Measurements from ENCODE around the gene DENND4A. TPM values are rescaled to one million over a fixed set of nuclear protein-coding genes. Genes with fewer than 3 reads are reported as not detected.

Gene DENND4A
- total RNA-seq, 3 donors from 2014 or later = 25.3 to 59.0 (median 48.2) TPM

- Histone ChIP-seq H3K4me1 (no peaks in the 10 kb centered on the region), H3K9me3 (no peaks in the 10 kb centered on the region), H3K27me3 (no peaks in the 10 kb centered on the region), H3K36me3 (no peaks in the 10 kb centered on the region), H3K27ac (no peak overlapping the region), H3K4me3 (no peak overlapping the region)
- TF ChIP-seq CTCF (IDR thresholded peaks at IDR 0.05) (no peak), POLR2AphosphoS5 (IDR thresholded peaks at IDR 0.05) (no peak), POLR2A (IDR thresholded peaks at IDR 0.05) (no peak)
- intact Hi-C loops (cut with DNase I; ENCODE audit: low total_unique reads) = no loop called here
- DNase-seq (ENCODE audit: low spot score in 2 of 2) = no peak
These were observed 35.0 kb upstream of the DENND4A start for GRCh38 chr15:65827065-65827464.

DNA sequence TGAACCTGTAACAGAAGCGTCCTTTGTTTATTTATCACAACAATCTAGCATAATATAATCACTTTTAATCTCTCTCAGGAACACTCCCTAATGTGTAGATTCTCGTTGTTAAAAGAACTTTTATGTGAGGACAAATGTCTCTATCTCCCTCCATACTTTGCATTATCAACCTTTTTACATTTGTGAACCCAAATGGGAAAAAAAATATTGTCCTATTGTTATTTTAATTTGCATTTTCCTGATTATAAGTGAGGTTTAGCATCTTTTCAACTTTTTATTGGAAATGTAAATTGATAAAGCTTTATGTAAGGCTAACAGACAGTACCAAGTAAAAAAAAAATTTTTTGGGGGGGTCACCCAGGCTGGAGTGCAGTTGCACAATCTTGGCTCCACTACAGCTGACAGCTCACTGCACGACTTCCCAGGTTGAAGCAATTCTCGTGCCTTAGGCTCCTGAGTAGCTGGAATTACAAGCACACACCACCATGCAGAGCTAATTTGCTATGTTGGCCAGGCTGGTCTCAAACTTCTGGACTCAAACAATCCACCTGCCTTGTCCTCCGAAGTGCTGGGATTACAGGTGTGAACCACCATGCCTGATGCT lies 33.0 kb upstream of the DENND4A start:
- Histone ChIP-seq H3K4me1 (no peaks in the 10 kb centered on the region), H3K27ac (no peak overlapping the region), H3K36me3 (no peaks in the 10 kb centered on the region), H3K9me3 (no peaks in the 10 kb centered on the region), H3K4me3 (no peak overlapping the region), H3K27me3 (no peaks in the 10 kb centered on the region)
- intact Hi-C loops (cut with DNase I; ENCODE audit: low total_unique reads) = no loop called here
- DNase-seq (ENCODE audit: low spot score in 2 of 2) = peak in 1 of 2 donors; percentile 54
- TF ChIP-seq CTCF (IDR thresholded peaks at IDR 0.05) (no peak), POLR2A (IDR thresholded peaks at IDR 0.05) (no peak), POLR2AphosphoS5 (IDR thresholded peaks at IDR 0.05) (peak in 1 of 3 donors; percentile 35)

DNA sequence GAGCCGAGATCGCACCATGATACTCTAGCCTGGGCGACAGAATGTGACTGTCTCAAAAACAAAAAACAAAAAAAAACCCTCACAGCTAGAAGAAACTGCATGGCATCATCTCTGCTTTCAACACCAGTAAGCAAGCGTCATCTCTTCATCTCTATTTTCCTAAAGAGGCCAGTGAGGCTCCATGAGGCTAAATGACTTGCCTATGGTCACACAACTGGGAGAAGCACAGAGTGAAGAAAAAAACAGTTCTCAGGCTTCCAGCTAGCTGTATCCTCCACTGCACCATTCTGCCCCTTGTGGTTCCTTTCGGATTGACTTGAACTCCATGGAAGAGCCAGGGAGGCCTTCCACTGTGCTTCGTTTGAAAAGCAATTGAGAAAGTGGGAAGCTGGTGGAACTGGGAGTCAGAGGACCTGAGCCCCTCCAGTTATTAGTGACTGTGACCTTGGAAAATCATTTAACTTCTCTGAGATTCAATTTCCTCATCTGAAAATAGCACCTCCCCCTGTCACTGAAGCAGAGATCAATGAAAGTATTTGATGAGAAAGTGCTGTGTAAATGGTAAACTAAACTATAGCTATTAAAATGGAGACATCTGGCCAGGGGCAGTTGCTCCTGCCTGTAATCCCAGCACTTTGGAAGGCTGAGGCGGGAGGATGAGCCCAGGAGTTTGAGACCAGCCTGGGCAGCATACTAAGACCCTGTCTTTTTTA lies 32.1 kb upstream of the DENND4A start:
- Histone ChIP-seq H3K27ac (no peak overlapping the region), H3K36me3 (no peaks in the 10 kb centered on the region), H3K27me3 (no peaks in the 10 kb centered on the region), H3K4me3 (no peak overlapping the region), H3K9me3 (no peaks in the 10 kb centered on the region), H3K4me1 (no peaks in the 10 kb centered on the region)
- DNase-seq (ENCODE audit: low spot score in 2 of 2) = no peak
- peak; percentile 21 to 49 (median 45) for TF ChIP-seq CTCF (IDR thresholded peaks at IDR 0.05)
- no peak for TF ChIP-seq POLR2AphosphoS5 (IDR thresholded peaks at IDR 0.05)
- intact Hi-C loops (cut with DNase I; ENCODE audit: low total_unique reads) = no loop called here

DNA sequence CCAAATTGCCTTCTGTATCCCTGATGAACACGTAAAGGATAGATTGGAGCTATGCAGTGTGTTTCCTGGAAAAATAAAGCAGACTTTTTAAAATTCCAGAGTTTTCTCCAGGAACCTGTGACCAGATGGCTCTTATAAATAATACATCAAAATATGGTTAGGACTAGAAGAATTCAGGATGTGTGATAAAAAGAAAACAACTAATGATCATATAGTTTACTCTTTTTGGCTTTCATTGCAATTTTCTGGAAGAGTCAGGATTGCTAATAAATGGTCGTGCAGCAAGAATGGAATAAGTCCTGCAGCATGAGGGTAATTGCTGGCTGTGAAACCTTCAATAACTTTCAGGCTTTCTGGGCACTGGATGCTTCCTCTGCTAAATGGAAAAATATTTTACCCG lies 30.2 kb upstream of the DENND4A start:
- Histone ChIP-seq H3K27ac (no peak overlapping the region), H3K4me1 (no peaks in the 10 kb centered on the region), H3K36me3 (no peaks in the 10 kb centered on the region), H3K9me3 (no peaks in the 10 kb centered on the region), H3K4me3 (no peak overlapping the region), H3K27me3 (no peaks in the 10 kb centered on the region)
- intact Hi-C loops (cut with DNase I; ENCODE audit: low total_unique reads) = loop anchor here (2.0 kb wide), 1 partner anchor 58 kb away; no protein-coding TSS in a partner anchor
- DNase-seq (ENCODE audit: low spot score in 2 of 2) = no peak
- no peak for TF ChIP-seq POLR2A (IDR thresholded peaks at IDR 0.05)
- no peak for TF ChIP-seq POLR2AphosphoS5 (IDR thresholded peaks at IDR 0.05)
- TF ChIP-seq CTCF (IDR thresholded peaks at IDR 0.05) = no peak

GRCh38 chr15:65821070-65821469 lies 29.0 kb upstream of the DENND4A start:
- Histone ChIP-seq H3K27ac (no peak overlapping the region), H3K36me3 (no peaks in the 10 kb centered on the region), H3K4me1 (no peaks in the 10 kb centered on the region), H3K27me3 (no peaks in the 10 kb centered on the region), H3K4me3 (no peak overlapping the region), H3K9me3 (no peaks in the 10 kb centered on the region)
- DNase-seq (ENCODE audit: low spot score in 2 of 2) = no peak
- intact Hi-C loops (cut with DNase I; ENCODE audit: low total_unique reads) = no loop called here
- TF ChIP-seq CTCF (IDR thresholded peaks at IDR 0.05) = no peak
- no peak for TF ChIP-seq POLR2AphosphoS5 (IDR thresholded peaks at IDR 0.05)
- no peak for TF ChIP-seq POLR2A (IDR thresholded peaks at IDR 0.05)
